Fibroblast of lung (primary cell): ENCODE measurements around the gene WEE2.

Experiments used
- EZH2 ChIP-seq: IDR thresholded peaks from 2 replicates; pipeline ENCODE4 v1.5.1; 2012; ENCODE audit warnings: low read length, control low read depth, mild to moderate bottlenecking; ENCODE audit errors: missing control alignments
- TF ChIP-seq, protein P1 (sequence below), 2 donors: IDR thresholded peaks in 1 of 2; conservative IDR thresholded peaks in 1 of 2; 1 replicate in 1 of 2; 2 replicates in 1 of 2; pipeline ENCODE4 v1.5.1; 2011 to 2012; ENCODE audit warnings: low read length in 2 of 2, control low read depth in 1 of 2, inconsistent platforms in 1 of 2, low read depth in 1 of 2, mild to moderate bottlenecking in 1 of 2

DNA sequence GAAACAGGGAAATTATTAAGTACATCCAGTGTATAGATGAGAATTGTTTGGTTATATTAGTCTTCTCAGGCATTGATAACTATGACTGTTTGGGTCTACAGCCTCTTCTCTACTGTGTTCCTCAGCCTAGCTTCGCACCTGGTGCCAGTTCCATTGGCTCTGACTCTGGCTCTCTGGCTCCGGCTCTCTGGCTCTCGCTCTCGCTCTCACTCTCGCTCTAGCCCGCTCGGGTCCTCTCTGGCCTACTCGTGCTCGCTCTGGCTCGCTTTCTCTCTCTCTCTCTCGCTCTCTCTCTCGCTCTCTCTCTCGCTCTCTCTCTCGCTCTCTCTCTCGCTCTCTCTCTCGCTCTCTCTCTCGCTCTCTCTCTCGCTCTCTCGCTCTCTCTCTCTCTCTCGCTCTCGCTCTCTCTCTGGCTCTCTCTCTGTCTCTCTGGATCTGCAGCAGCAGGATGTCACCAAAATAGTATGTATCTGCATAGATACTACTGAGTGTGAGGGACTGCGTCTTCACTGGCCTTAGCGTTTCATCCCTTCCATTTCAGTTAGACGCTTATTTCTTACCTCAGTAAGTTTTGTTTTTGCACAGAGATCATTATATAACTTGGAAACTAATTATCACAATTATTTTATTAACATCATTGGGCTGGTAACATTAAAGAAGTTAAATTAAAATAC, 23.5 kb downstream of the WEE2 start:
- TF ChIP-seq, protein P1, sequence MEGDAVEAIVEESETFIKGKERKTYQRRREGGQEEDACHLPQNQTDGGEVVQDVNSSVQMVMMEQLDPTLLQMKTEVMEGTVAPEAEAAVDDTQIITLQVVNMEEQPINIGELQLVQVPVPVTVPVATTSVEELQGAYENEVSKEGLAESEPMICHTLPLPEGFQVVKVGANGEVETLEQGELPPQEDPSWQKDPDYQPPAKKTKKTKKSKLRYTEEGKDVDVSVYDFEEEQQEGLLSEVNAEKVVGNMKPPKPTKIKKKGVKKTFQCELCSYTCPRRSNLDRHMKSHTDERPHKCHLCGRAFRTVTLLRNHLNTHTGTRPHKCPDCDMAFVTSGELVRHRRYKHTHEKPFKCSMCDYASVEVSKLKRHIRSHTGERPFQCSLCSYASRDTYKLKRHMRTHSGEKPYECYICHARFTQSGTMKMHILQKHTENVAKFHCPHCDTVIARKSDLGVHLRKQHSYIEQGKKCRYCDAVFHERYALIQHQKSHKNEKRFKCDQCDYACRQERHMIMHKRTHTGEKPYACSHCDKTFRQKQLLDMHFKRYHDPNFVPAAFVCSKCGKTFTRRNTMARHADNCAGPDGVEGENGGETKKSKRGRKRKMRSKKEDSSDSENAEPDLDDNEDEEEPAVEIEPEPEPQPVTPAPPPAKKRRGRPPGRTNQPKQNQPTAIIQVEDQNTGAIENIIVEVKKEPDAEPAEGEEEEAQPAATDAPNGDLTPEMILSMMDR (conservative IDR thresholded peaks at IDR 0.05 in 1 of 2, IDR thresholded peaks at IDR 0.05 in 1 of 2; ENCODE audit: low read depth in 1 of 2, low read length in 2 of 2): no peak
- TF ChIP-seq EZH2: no peak
